Transverse colon (tissue), 4 donors: ENCODE measurements around the gene SUPT4H1. TPM values are rescaled to one million over a fixed set of nuclear protein-coding genes. Genes with fewer than 3 reads are reported as not detected.
A peak's percentile ranks its signal among the peaks of the same experiment; 100 is the strongest.

Experiments
- DNase-seq: peaks from one replicate; pipeline ENCODE4 v3.0.0-alpha.2; 2019
- H3K27ac ChIP-seq, 4 donors: fragments of 200-600 bp; sonication (generic); 2 replicates each; pipeline ENCODE4 v1.5.1; 2016 to 2018; ENCODE audit warnings: inconsistent platforms in 4 of 4
- H3K27me3 ChIP-seq: fragments of 200-600 bp; sonication (generic); 2 replicates; pipeline ENCODE4 v1.5.1; 2017; ENCODE audit warnings: inconsistent platforms
- H3K36me3 ChIP-seq, 4 donors: fragments of 200-600 bp; sonication (generic); 2 replicates each; pipeline ENCODE4 v1.5.1; 2017 to 2019; ENCODE audit warnings: inconsistent platforms in 4 of 4
- H3K4me1 ChIP-seq, 4 donors: fragments of 200-600 bp; sonication (generic); 2 replicates each; pipeline ENCODE4 v1.5.1; 2017 to 2020; ENCODE audit warnings: inconsistent platforms in 4 of 4
- H3K4me3 ChIP-seq, 4 donors: fragments of 200-600 bp; sonication (generic); 1 replicate in 1 of 4; 2 replicates in 3 of 4; pipeline versions ENCODE4 v1.5.1 to v1.6.1; 2017 to 2019; ENCODE audit warnings: inconsistent platforms in 4 of 4
- H3K9me3 ChIP-seq, 2 donors: fragments of 200-600 bp; sonication (generic); 2 replicates each; pipeline ENCODE4 v1.5.1; 2017 to 2019; ENCODE audit warnings: inconsistent platforms in 2 of 2
- CTCF ChIP-seq, 5 experiments: fragments of 200-600 bp in 3 of 5; fragments of 450-650 bp in 2 of 5; sonication (generic) in 3 of 5; IDR thresholded peaks; 1 replicate in 2 of 5; 2 replicates in 3 of 5; pipeline ENCODE4 v1.5.1; 2016 to 2017; ENCODE audit warnings: antibody characterized with exemption in 5 of 5, inconsistent platforms in 3 of 5, mild to moderate bottlenecking in 2 of 5, moderate library complexity in 1 of 5
- EP300 ChIP-seq: sonication (generic); formaldehyde crosslinking; IDR thresholded peaks from one replicate; pipeline ENCODE4 v1.6.1; 2017; ENCODE audit warnings: antibody characterized with exemption, low read depth
- POLR2A ChIP-seq: fragments of 450-650 bp; IDR thresholded peaks from one replicate; pipeline ENCODE4 v1.6.1; 2016; ENCODE audit warnings: antibody characterized with exemption, mild to moderate bottlenecking, moderate library complexity
- POLR2AphosphoS5 ChIP-seq, 3 donors: sonication (generic); formaldehyde crosslinking; IDR thresholded peaks; one replicate each; pipeline ENCODE4 v1.6.1; 2016; ENCODE audit warnings: antibody characterized with exemption in 3 of 3
- WGBS, 2 donors: methylation state at CpG; one replicate each; pipeline ENCODE4 v1.1.5; 2018; ENCODE audit warnings: low coverage in 1 of 2; 5-methylcytosine and 5-hydroxymethylcytosine counted together
- in situ Hi-C, 4 donors: fragments of 200-750 bp; cut with MboI; loops; one replicate each; pipeline versions ENCODE4 v1.15.0 to v1.15.1; 2017; ENCODE audit warnings: low sequenced_read_pairs in 3 of 4, low pct_ligation_motif_present in 1 of 4, low pct_unique_long_range_greater_than_20kb in 1 of 4
- intact Hi-C: fragments of 100-400 bp; cut with DNase I; formaldehyde crosslinking; loops from one replicate; pipeline ENCODE4 v1.15.1; 2023; ENCODE audit warnings: low total_unique reads
- total RNA-seq, 4 donors: library from RNA; depleted of rRNA; stranded (reverse); fragments of >200 nt; gene quantifications; one replicate each; pipeline ENCODE4 v1.1.0, GENCODE V29; 2016

SUPT4H1 gene
- total RNA-seq, 4 donors from 2014 or later = 12.0 to 66.3 (median 40.0) TPM

DNA sequence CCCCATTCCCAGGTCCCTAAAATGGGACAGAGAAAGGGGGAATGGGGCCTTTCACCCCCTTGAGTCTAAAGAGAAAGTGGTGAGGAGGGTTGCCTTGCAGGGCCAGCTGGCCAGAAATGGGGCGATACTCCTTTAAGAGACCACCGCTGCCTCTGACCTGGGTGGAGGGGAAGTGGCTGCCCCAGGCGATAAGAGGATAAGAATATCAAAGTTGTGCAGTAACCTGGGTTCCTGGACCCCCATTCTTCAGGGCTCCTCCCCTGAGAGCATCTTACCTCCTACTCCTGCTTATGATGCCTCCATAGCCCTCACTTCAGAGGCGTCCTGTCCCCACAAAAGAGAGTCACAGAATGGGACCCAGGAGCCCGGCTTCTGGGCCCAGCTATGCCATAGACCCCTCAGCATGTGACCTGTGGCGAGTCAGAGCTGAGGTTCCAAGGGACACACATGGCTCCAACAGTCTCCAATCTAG is 18.2 kb downstream of the SUPT4H1 start:
- TF ChIP-seq POLR2A = no peak
- TF ChIP-seq EP300 = no peak
- no peak for TF ChIP-seq POLR2AphosphoS5 (IDR thresholded peaks at IDR 0.05)
- TF ChIP-seq CTCF (IDR thresholded peaks at IDR 0.05) = no peak
- Histone ChIP-seq H3K9me3 (no peaks in the 10 kb centered on the region), H3K4me1 (peaks cover 16 to 42% (median 28%) of the 10 kb centered on the region in 4 donors), H3K36me3 (no peaks in the 10 kb centered on the region), H3K27me3 (no peaks in the 10 kb centered on the region), H3K27ac (peak overlapping the region; percentile 88 to 96 (median 89)), H3K4me3 (peak overlapping the region in 1 of 4 donors; percentile 46)
- in situ Hi-C loops (no loop called here), intact Hi-C loops (no loop called here)
- no peak for DNase-seq
- WGBS, 2 donors = 47 to 53% methylated on average over 3 to 6 of the region's 6 CpGs

- peak overlapping the region in 2 of 4 donors; percentile 42 to 46 for H3K4me3 ChIP-seq
- WGBS, 2 donors = 55 to 80% methylated on average over 2 to 21 of the region's 21 CpGs
Measured at GRCh38 chr17:58332778-58333735, 18.9 kb downstream of the SUPT4H1 start.

DNA sequence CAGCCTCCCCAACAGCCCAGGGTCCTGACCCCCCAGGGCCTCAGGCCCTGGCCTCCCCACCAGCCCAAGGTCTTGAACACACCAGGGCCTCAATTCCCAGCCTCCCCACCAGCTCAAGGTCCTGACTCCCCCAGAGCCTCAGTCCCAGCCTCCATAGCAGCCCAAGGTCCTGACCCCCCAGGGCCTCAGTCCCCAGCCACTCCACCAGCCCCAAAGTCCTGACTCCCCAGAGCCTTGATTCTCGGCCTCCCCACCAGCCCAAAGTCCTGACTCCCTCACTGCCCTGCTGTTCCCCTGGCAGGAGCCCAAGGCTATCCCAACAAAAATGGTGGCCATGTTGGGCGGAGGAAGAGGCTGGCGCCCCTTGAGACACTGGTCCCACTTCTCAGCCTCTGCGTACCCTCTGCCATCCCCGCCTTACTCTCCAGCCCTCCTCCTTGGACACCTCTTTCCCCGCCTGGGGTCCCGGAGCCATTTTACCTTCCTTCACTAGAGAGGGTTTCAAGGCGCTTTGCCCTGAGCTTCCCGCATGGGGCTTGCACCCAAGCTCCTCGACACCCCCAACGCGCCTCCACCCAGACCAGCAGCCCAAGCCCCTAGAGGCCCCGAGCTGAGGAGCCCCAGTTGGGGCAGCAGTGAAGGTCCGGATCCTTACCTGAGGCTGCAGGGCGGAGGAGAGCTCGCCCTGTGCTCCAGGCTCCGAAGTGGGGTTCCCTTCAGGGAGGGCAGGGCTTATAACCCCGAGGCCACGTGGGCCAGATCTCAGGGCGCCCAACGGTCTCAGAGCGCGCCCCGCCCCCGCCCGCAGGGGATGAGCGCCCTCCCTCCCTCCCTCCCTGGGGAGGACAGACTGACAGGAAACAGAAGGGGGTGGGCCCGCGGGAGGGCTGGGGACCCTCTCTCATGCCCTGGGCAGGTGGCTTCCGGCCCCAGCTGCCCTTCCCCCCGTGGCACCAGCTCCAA is 19.9 kb downstream of the SUPT4H1 start:
- Histone ChIP-seq H3K9me3 (no peaks in the 10 kb centered on the region), H3K4me1 (peaks cover 13 to 25% (median 18%) of the 10 kb centered on the region in 4 donors), H3K4me3 (peak overlapping the region; percentile 21 to 46 (median 36)), H3K27ac (peak overlapping the region; percentile 88 to 96 (median 89)), H3K36me3 (no peaks in the 10 kb centered on the region), H3K27me3 (no peaks in the 10 kb centered on the region)
- WGBS, 2 donors = 62% methylated on average over 17 of the region's 31 CpGs; no CpG with 5 or more reads in 1 of the 2 donors
- in situ Hi-C loops = no loop called here
- TF ChIP-seq POLR2A = peak; percentile 90
- no peak for TF ChIP-seq EP300
- peak; percentile 85 to 97 (median 97) for TF ChIP-seq POLR2AphosphoS5 (IDR thresholded peaks at IDR 0.05)
- intact Hi-C loops = no loop called here
- peak; percentile 84 for DNase-seq

More at GRCh38 chr17:58332778-58333735, 18.9 kb downstream of the SUPT4H1 start:
- in situ Hi-C loops (no loop called here), intact Hi-C loops (no loop called here)
- Histone ChIP-seq H3K27me3 (no peaks in the 10 kb centered on the region), H3K27ac (peak overlapping the region; percentile 88 to 96 (median 89)), H3K4me1 (peaks cover 16 to 35% (median 25%) of the 10 kb centered on the region in 4 donors), H3K9me3 (no peaks in the 10 kb centered on the region), H3K36me3 (no peaks in the 10 kb centered on the region)
- DNase-seq = no peak
- no peak for TF ChIP-seq EP300
- no peak for TF ChIP-seq POLR2AphosphoS5 (IDR thresholded peaks at IDR 0.05)
- TF ChIP-seq POLR2A = no peak
- TF ChIP-seq CTCF (IDR thresholded peaks at IDR 0.05) = no peak

- DNase-seq = peak; percentile 66
- no peaks in the 10 kb centered on the region for H3K9me3 ChIP-seq
- H3K27ac ChIP-seq = peak overlapping the region; percentile 88 to 96 (median 89)
- peak overlapping the region; percentile 21 to 46 (median 36) for H3K4me3 ChIP-seq
- 64% methylated on average over 22 of the region's 23 CpGs; no CpG with 5 or more reads in 1 of the 2 donors for WGBS, 2 donors
- in situ Hi-C loops = no loop called here
- peaks cover 6 to 16% (median 10%) of the 10 kb centered on the region in 4 donors for H3K4me1 ChIP-seq
- TF ChIP-seq EP300 (no peak), CTCF (IDR thresholded peaks at IDR 0.05) (no peak), POLR2AphosphoS5 (IDR thresholded peaks at IDR 0.05) (no peak), POLR2A (no peak)
- intact Hi-C loops = no loop called here
- H3K27me3 ChIP-seq = no peaks in the 10 kb centered on the region
- H3K36me3 ChIP-seq = no peaks in the 10 kb centered on the region
Measured at GRCh38 chr17:58330997-58331814, 20.8 kb downstream of the SUPT4H1 start.
